ENCODE measurements around the gene FBRSL1. TPM values are rescaled to one million over a fixed set of nuclear protein-coding genes. Genes with fewer than 3 reads are reported as not detected.

Gene FBRSL1
- total and polyA plus RNA-seq, 2 donors (not counting 1 experiment from before 2014, with no cell fraction given) = 62.6 to 112 TPM

GRCh38 chr12:132535019-132535418 is 45.1 kb downstream of the FBRSL1 start:
- intact Hi-C loops (cut with micrococcal nuclease) = no loop called here
- no peak overlapping the region for H3K4me3 ChIP-seq (ENCODE audit: control extremely low read depth in 1 of 5, extremely low read depth in 1 of 5, insufficient read depth in 1 of 5, low read depth in 2 of 5, low read length in 4 of 5)
- DNase-seq (no peak), ATAC-seq (ENCODE audit: low read depth) (no peak)
- CTCF ChIA-PET = no interaction called here
- Mint-ChIP-seq H3K27ac (no peak overlapping the region), H3K4me1 (no peaks in the 10 kb centered on the region), H3K27me3 (no peaks in the 10 kb centered on the region), H3K4me3 (no peak overlapping the region), H3K9me3 (ENCODE audit: insufficient read depth) (peaks cover 7% of the 10 kb centered on the region)
- peaks cover 0 to 24% (median 7%) of the 10 kb centered on the region in 3 donors for H3K9me3 ChIP-seq (ENCODE audit: control extremely low read depth in 1 of 3, control insufficient read depth in 2 of 3, insufficient read depth in 1 of 3, low read length in 2 of 3)
- no peak for TF ChIP-seq CTCF (IDR thresholded peaks at IDR 0.05)
- TF ChIP-seq EZH2 (IDR thresholded peaks at IDR 0.05; ENCODE audit: borderline replicate concordance, insufficient read depth, low read depth, low read length, poor library complexity, severe bottlenecking) = no peak
- no peak overlapping the region for H2AFZ ChIP-seq (ENCODE audit: insufficient read depth, low read depth, low read length, poor library complexity, severe bottlenecking)
- WGBS (ENCODE audit: insufficient coverage) = 99% methylated on average over 11 of the region's 13 CpGs
- no peaks in the 10 kb centered on the region for H3K27me3 ChIP-seq (replicated peaks in 1 of 4; ENCODE audit: control extremely low read depth in 1 of 4, control insufficient read depth in 3 of 4, insufficient read depth in 4 of 4, low read length in 3 of 4)
- H3K9ac ChIP-seq (ENCODE audit: low read length) = no peak overlapping the region
- H4K20me1 ChIP-seq (ENCODE audit: control insufficient read depth, insufficient read depth, low read length, poor library complexity, severe bottlenecking) = peaks cover 31% of the 10 kb centered on the region
- H3K36me3 ChIP-seq (replicated peaks in 1 of 2; ENCODE audit: control extremely low read depth in 1 of 2, control insufficient read depth in 1 of 2, extremely low read depth in 1 of 2, insufficient read depth in 2 of 2, low read length in 1 of 2) = peaks cover 0 to 2% of the 10 kb centered on the region in 2 experiments
- H3K79me2 ChIP-seq (ENCODE audit: control insufficient read depth, insufficient read depth, low read length) = peaks cover under 1% of the 10 kb centered on the region
- no peaks in the 10 kb centered on the region for H3K4me1 ChIP-seq (ENCODE audit: control insufficient read depth in 2 of 2, insufficient read depth in 2 of 2, low read length in 2 of 2)
- no peak overlapping the region for H3K4me2 ChIP-seq (replicated peaks; ENCODE audit: low read depth, low read length, poor library complexity, severe bottlenecking)
- H3K27ac ChIP-seq (ENCODE audit: low read length in 2 of 2) = no peak overlapping the region
- POLR2A ChIA-PET = no interaction called here

- intact Hi-C loops (cut with micrococcal nuclease) = no loop called here
- CTCF ChIA-PET = no interaction called here
- WGBS (ENCODE audit: insufficient coverage) = 98% methylated on average over 16 of the region's 16 CpGs
These were observed 46.3 kb downstream of the FBRSL1 start for GRCh38 chr12:132536102-132536876.

More at GRCh38 chr12:132536102-132536876, 46.3 kb downstream of the FBRSL1 start:
- Histone ChIP-seq H3K9ac (ENCODE audit: low read length) (no peak overlapping the region), H2AFZ (ENCODE audit: insufficient read depth, low read depth, low read length, poor library complexity, severe bottlenecking) (no peak overlapping the region), H3K4me1 (ENCODE audit: control insufficient read depth in 2 of 2, insufficient read depth in 2 of 2, low read length in 2 of 2) (no peaks in the 10 kb centered on the region), H3K79me2 (ENCODE audit: control insufficient read depth, insufficient read depth, low read length) (no peaks in the 10 kb centered on the region), H3K27me3 (replicated peaks in 1 of 4; ENCODE audit: control extremely low read depth in 1 of 4, control insufficient read depth in 3 of 4, insufficient read depth in 4 of 4, low read length in 3 of 4) (no peaks in the 10 kb centered on the region), H3K27ac (ENCODE audit: low read length in 2 of 2) (no peak overlapping the region), H4K20me1 (ENCODE audit: control insufficient read depth, insufficient read depth, low read length, poor library complexity, severe bottlenecking) (peaks cover 32% of the 10 kb centered on the region), H3K4me3 (ENCODE audit: control extremely low read depth in 1 of 5, extremely low read depth in 1 of 5, insufficient read depth in 1 of 5, low read depth in 2 of 5, low read length in 4 of 5) (no peak overlapping the region), H3K9me3 (ENCODE audit: control extremely low read depth in 1 of 3, control insufficient read depth in 2 of 3, insufficient read depth in 1 of 3, low read length in 2 of 3) (peaks cover 0 to 24% (median 7%) of the 10 kb centered on the region in 3 donors), H3K36me3 (replicated peaks in 1 of 2; ENCODE audit: control extremely low read depth in 1 of 2, control insufficient read depth in 1 of 2, extremely low read depth in 1 of 2, insufficient read depth in 2 of 2, low read length in 1 of 2) (peaks cover 0 to 2% of the 10 kb centered on the region in 2 experiments), H3K4me2 (replicated peaks; ENCODE audit: low read depth, low read length, poor library complexity, severe bottlenecking) (no peak overlapping the region)
- no peaks in the 10 kb centered on the region for H3K4me1 Mint-ChIP-seq
- peaks cover 7% of the 10 kb centered on the region for H3K9me3 Mint-ChIP-seq (ENCODE audit: insufficient read depth)
- ATAC-seq (ENCODE audit: low read depth) = no peak
- TF ChIP-seq EZH2 (IDR thresholded peaks at IDR 0.05; ENCODE audit: borderline replicate concordance, insufficient read depth, low read depth, low read length, poor library complexity, severe bottlenecking) (no peak), CTCF (IDR thresholded peaks at IDR 0.05) (no peak)
- POLR2A ChIA-PET = no interaction called here
- no peak overlapping the region for H3K27ac Mint-ChIP-seq
- no peak for DNase-seq
- no peaks in the 10 kb centered on the region for H3K27me3 Mint-ChIP-seq
- H3K4me3 Mint-ChIP-seq = no peak overlapping the region
